Fibroblast of lung (primary cell): Measurements from ENCODE around the gene CADPS. TPM values are rescaled to one million over a fixed set of nuclear protein-coding genes. Genes with fewer than 3 reads are reported as not detected.

ENCODE experiments used
- DNase-seq, 2 donors: peaks; one replicate each; pipeline versions ENCODE4 v3.0.0 to v3.0.0-alpha.2; 2010; ENCODE audit warnings: low read depth in 2 of 2
- H2AFZ ChIP-seq: 2 replicates; pipeline ENCODE4 v1.5.1; 2012; ENCODE audit warnings: low read length, control low read depth, inconsistent platforms
- H3K27ac ChIP-seq: 2 replicates; pipeline ENCODE4 v1.5.1; 2011; ENCODE audit warnings: low read length, control low read depth; ENCODE audit not compliant: insufficient read depth
- H3K27me3 ChIP-seq: 2 replicates; pipeline ENCODE4 v1.5.1; 2011; ENCODE audit warnings: mild to moderate bottlenecking, low read length; ENCODE audit not compliant: control insufficient read depth, insufficient read depth
- H3K36me3 ChIP-seq: 2 replicates; pipeline ENCODE4 v1.5.1; 2011; ENCODE audit warnings: low read length; ENCODE audit not compliant: control insufficient read depth, insufficient read depth
- H3K4me1 ChIP-seq: 2 replicates; pipeline ENCODE4 v1.5.1; 2011; ENCODE audit warnings: low read length; ENCODE audit not compliant: control insufficient read depth, insufficient read depth; ENCODE audit errors: extremely low read depth
- H3K4me2 ChIP-seq: 2 replicates; pipeline ENCODE4 v1.5.1; 2011; ENCODE audit warnings: low read length, control low read depth; ENCODE audit not compliant: insufficient read depth; ENCODE audit errors: extremely low read depth
- H3K4me3 ChIP-seq, 4 experiments: fragments of 200-600 bp in 1 of 4; sonication (generic) in 1 of 4; replicated peaks in 1 of 4; 2 replicates each; pipeline ENCODE4 v1.5.1; 2011 to 2016; ENCODE audit warnings: low read length in 4 of 4, low read depth in 3 of 4, mild to moderate bottlenecking in 3 of 4, control low read depth in 2 of 4, inconsistent platforms in 1 of 4, mixed read lengths in 1 of 4; ENCODE audit not compliant: insufficient read depth in 1 of 4; ENCODE audit errors: control extremely low read depth in 1 of 4
- H3K79me2 ChIP-seq: 2 replicates; pipeline ENCODE4 v1.5.1; 2012; ENCODE audit warnings: mild to moderate bottlenecking, low read length, inconsistent platforms; ENCODE audit not compliant: control insufficient read depth, insufficient read depth
- H3K9ac ChIP-seq: 2 replicates; pipeline ENCODE4 v1.5.1; 2011; ENCODE audit warnings: mild to moderate bottlenecking, low read length, control low read depth; ENCODE audit not compliant: insufficient read depth
- H3K9me3 ChIP-seq: 2 replicates; pipeline ENCODE4 v1.5.1; 2012; ENCODE audit warnings: low read depth, low read length; ENCODE audit not compliant: control insufficient read depth, insufficient read depth
- H4K20me1 ChIP-seq: 2 replicates; pipeline ENCODE4 v1.5.1; 2011; ENCODE audit warnings: low read length; ENCODE audit not compliant: control insufficient read depth, insufficient read depth; ENCODE audit errors: extremely low read depth
- EZH2 ChIP-seq: IDR thresholded peaks from 2 replicates; pipeline ENCODE4 v1.5.1; 2012; ENCODE audit warnings: low read length, control low read depth, mild to moderate bottlenecking; ENCODE audit errors: missing control alignments
- polyA plus RNA-seq, 2 donors: library from polyadenylated mRNA; depleted of rRNA in 1 of 2; stranded (reverse) in 1 of 2; unstranded in 1 of 2; fragments of >200 nt; gene quantifications; 2 replicates each; pipeline ENCODE4 v1.2.1, GENCODE V29; 2011 to 2012; ENCODE audit warnings: missing spikeins in 1 of 2
- total RNA-seq: library from RNA; depleted of rRNA; stranded (reverse); fragments of >200 nt; gene quantifications from 2 replicates; pipeline ENCODE4 v1.2.1, GENCODE V29; 2014
- TF ChIP-seq, protein P1 (sequence below), 2 donors: IDR thresholded peaks in 1 of 2; conservative IDR thresholded peaks in 1 of 2; 1 replicate in 1 of 2; 2 replicates in 1 of 2; pipeline ENCODE4 v1.5.1; 2011 to 2012; ENCODE audit warnings: low read length in 2 of 2, control low read depth in 1 of 2, inconsistent platforms in 1 of 2, low read depth in 1 of 2, mild to moderate bottlenecking in 1 of 2

CADPS gene
- total and polyA plus RNA-seq, 2 donors (not counting 1 experiment from before 2014, with no cell fraction given), result 2.3 to 63.1 TPM

GRCh38 chr3:62659660-62660059, 215.6 kb downstream of the CADPS start:
- no peak overlapping the region for H3K4me2 ChIP-seq
- TF ChIP-seq, protein P1, sequence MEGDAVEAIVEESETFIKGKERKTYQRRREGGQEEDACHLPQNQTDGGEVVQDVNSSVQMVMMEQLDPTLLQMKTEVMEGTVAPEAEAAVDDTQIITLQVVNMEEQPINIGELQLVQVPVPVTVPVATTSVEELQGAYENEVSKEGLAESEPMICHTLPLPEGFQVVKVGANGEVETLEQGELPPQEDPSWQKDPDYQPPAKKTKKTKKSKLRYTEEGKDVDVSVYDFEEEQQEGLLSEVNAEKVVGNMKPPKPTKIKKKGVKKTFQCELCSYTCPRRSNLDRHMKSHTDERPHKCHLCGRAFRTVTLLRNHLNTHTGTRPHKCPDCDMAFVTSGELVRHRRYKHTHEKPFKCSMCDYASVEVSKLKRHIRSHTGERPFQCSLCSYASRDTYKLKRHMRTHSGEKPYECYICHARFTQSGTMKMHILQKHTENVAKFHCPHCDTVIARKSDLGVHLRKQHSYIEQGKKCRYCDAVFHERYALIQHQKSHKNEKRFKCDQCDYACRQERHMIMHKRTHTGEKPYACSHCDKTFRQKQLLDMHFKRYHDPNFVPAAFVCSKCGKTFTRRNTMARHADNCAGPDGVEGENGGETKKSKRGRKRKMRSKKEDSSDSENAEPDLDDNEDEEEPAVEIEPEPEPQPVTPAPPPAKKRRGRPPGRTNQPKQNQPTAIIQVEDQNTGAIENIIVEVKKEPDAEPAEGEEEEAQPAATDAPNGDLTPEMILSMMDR (conservative IDR thresholded peaks at IDR 0.05 in 1 of 2, IDR thresholded peaks at IDR 0.05 in 1 of 2; ENCODE audit: low read depth in 1 of 2, low read length in 2 of 2), result no peak
- no peak for TF ChIP-seq EZH2
- no peaks in the 10 kb centered on the region for H3K36me3 ChIP-seq
- H3K4me3 ChIP-seq, result no peak overlapping the region
- H3K79me2 ChIP-seq, result no peaks in the 10 kb centered on the region
- no peak overlapping the region for H3K27ac ChIP-seq
- DNase-seq, result no peak
- H3K9ac ChIP-seq, result no peak overlapping the region
- no peaks in the 10 kb centered on the region for H3K4me1 ChIP-seq
- H2AFZ ChIP-seq, result no peak overlapping the region
- H3K27me3 ChIP-seq, result no peaks in the 10 kb centered on the region
- H3K9me3 ChIP-seq, result no peaks in the 10 kb centered on the region
- no peaks in the 10 kb centered on the region for H4K20me1 ChIP-seq

DNA sequence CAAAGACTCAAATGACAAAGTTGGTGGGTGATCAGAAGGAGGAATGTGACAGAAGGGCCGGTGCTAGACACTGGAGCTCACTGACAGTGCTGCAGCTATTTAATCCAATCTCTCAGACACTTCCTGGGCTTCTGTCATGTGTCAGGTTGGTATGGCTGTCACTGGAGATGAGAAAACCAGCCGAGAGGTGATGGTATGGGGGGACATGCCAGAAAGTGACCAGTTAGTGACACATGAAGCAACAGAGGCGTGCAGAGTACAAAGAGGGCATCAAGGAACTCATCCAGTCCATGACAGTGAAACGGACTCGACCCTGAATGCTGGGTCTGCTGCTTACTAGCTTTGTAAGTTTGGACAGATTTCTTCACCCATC, 219.5 kb downstream of the CADPS start:
- Histone ChIP-seq H3K9me3 (no peaks in the 10 kb centered on the region), H3K36me3 (no peaks in the 10 kb centered on the region), H3K4me1 (no peaks in the 10 kb centered on the region), H4K20me1 (no peaks in the 10 kb centered on the region), H3K9ac (no peak overlapping the region), H3K4me2 (no peak overlapping the region), H3K27me3 (no peaks in the 10 kb centered on the region), H3K79me2 (no peaks in the 10 kb centered on the region), H3K27ac (no peak overlapping the region), H2AFZ (no peak overlapping the region), H3K4me3 (no peak overlapping the region)
- DNase-seq, result no peak
- TF ChIP-seq EZH2, result no peak
- TF ChIP-seq, protein P1 (conservative IDR thresholded peaks at IDR 0.05 in 1 of 2, IDR thresholded peaks at IDR 0.05 in 1 of 2; ENCODE audit: low read depth in 1 of 2, low read length in 2 of 2), result no peak

DNA sequence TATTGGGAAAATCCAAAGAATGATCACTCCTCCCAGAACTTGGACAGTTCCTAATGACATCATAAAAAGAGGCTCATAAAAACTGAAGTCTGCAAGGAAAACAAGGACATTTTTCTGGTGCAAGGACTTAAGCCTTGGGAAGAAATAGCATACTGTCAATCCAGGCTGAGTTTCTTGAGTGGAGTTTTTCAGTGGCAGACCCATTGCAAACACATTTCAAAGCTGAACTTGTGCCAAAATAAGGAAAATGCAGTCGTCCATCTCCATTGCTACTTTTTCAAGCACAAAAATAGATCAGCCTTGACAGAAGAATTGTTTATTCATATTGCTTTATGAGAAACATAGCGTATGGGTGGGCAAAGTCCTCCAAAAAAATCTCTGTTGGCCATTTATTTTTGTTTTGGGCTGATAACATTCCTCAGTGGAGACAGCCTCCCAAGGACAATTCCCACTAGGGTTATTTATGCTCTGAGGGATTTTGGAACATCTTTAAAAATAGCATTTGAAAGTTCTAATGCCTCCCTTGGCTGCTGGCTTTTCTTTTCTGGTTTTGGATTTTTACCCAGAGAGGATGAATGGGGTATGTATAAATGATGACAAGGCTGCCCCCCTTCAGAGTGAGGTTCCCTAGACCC, 220.0 kb downstream of the CADPS start:
- no peak overlapping the region for H3K9ac ChIP-seq
- H3K9me3 ChIP-seq, result no peaks in the 10 kb centered on the region
- H2AFZ ChIP-seq, result no peak overlapping the region
- H3K27ac ChIP-seq, result no peak overlapping the region
- no peaks in the 10 kb centered on the region for H3K79me2 ChIP-seq
- H3K36me3 ChIP-seq, result no peaks in the 10 kb centered on the region
- no peak overlapping the region for H3K4me2 ChIP-seq
- no peak for DNase-seq
- no peak overlapping the region for H3K4me3 ChIP-seq
- H3K27me3 ChIP-seq, result no peaks in the 10 kb centered on the region
- H4K20me1 ChIP-seq, result no peaks in the 10 kb centered on the region
- TF ChIP-seq, protein P1 (conservative IDR thresholded peaks at IDR 0.05 in 1 of 2, IDR thresholded peaks at IDR 0.05 in 1 of 2; ENCODE audit: low read depth in 1 of 2, low read length in 2 of 2), result no peak
- TF ChIP-seq EZH2, result no peak
- H3K4me1 ChIP-seq, result no peaks in the 10 kb centered on the region
